HL-60 (cell line): ENCODE data around the gene SMPD4.
"Not testable (repeated sequence)": the region's sequence is repeated elsewhere in the genome, so short reads cannot be mapped to it uniquely, and the experiment has no call there.

Experiments
- CTCF ChIP-seq: IDR thresholded peaks from one replicate; pipeline ENCODE4 v1.5.1; 2011; ENCODE audit warnings: low read length, control low read depth, inconsistent platforms; ENCODE audit not compliant: insufficient read depth
- POLR2AphosphoS5 ChIP-seq: IDR thresholded peaks from 2 replicates; pipeline ENCODE4 v1.6.1; 2012; ENCODE audit warnings: low read depth
- REST ChIP-seq: IDR thresholded peaks from 2 replicates; pipeline ENCODE4 v1.6.1; 2012; ENCODE audit warnings: low read depth; ENCODE audit not compliant: insufficient replicate concordance

DNA sequence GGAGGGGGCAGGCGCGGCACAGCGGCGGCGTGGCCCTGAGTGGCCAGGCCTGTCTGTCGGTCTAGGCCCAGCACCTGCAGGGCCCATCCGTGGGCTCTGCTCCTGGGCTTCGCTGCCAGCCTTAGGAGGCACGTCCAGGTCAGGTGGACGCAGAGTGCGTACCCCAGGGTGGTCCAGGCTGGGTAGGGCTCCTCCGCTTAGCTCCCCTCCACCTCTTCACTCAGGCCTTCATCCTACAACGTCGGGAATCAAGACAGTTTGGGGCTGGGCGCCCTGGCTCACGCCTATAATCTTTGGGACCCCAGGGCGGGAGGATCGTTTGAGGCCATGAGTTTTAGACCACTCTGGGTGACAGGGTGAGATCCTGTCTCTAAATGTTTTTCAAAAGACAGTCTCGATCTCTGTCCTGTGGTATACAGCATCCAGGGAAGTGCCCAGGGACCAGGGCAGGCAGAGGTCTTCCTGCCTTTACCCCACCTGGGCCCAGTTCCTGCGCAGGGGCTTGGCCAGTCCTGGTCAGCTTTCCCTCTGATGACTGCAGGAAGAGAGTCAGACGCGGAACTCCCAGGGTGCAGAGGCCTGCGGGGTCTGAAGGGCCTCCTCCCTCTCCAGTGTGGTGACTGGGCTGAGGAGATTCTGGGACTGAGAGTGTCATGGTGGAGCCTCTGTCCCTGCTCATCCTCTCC lies 1.6 kb upstream of the SMPD4 start:
- TF ChIP-seq CTCF, REST, POLR2AphosphoS5: not testable (repeated sequence)
